SK-N-SH treated with all-trans-retinoic acid at 6 μM for 48 hours (cell line): ENCODE data around the gene SCN2B.

Experiments used
- ATAC-seq: fragments of 200-7000 bp; cut with Tn5 transposase; 3 replicates; pipeline ENCODE4 v1.9.1; 2020; ENCODE audit warnings: mild to moderate bottlenecking, moderate library complexity
- ARNTL ChIP-seq: fragments of 450-650 bp; formaldehyde crosslinking; IDR thresholded peaks from 2 replicates; pipeline ENCODE4 v1.5.0; 2020; ENCODE audit warnings: low read depth, mild to moderate bottlenecking, moderate library complexity, borderline replicate concordance
- BACH2 ChIP-seq: fragments of 250-450 bp; sonication (Bioruptor Pico); IDR thresholded peaks from 2 replicates; pipeline ENCODE4 v1.9.0; 2021; ENCODE audit warnings: mild to moderate bottlenecking, borderline replicate concordance
- CREB5 ChIP-seq: fragments of 250-450 bp; sonication (Bioruptor Pico); IDR thresholded peaks from 2 replicates; pipeline ENCODE4 v1.5.1; 2020; ENCODE audit warnings: low read depth, mild to moderate bottlenecking, moderate library complexity
- CSRNP3 ChIP-seq: fragments of 250-450 bp; sonication (Bioruptor Pico); IDR thresholded peaks from 2 replicates; pipeline ENCODE4 v1.5.1; 2021; ENCODE audit warnings: mild to moderate bottlenecking, moderate library complexity
- ESRRG ChIP-seq: fragments of 250-450 bp; sonication (Bioruptor Pico); IDR thresholded peaks from 2 replicates; pipeline ENCODE4 v1.6.1; 2021; ENCODE audit warnings: mild to moderate bottlenecking
- GLIS3 ChIP-seq: fragments of 250-450 bp; sonication (Bioruptor Pico); IDR thresholded peaks from 2 replicates; pipeline ENCODE4 v1.5.0; 2020; ENCODE audit warnings: mild to moderate bottlenecking, moderate library complexity
- ISL1 ChIP-seq: fragments of 250-450 bp; sonication (Bioruptor Pico); IDR thresholded peaks from 2 replicates; pipeline ENCODE4 v2.1.2; 2022; ENCODE audit warnings: mild to moderate bottlenecking, moderate library complexity
- OSR1 ChIP-seq: fragments of 250-450 bp; sonication (Bioruptor Pico); IDR thresholded peaks from 2 replicates; pipeline ENCODE4 v1.8.0; 2022; ENCODE audit warnings: moderate library complexity, mild to moderate bottlenecking, inconsistent platforms
- PPARA ChIP-seq: fragments of 250-450 bp; sonication (Bioruptor Pico); IDR thresholded peaks from 2 replicates; pipeline ENCODE4 v1.5.0; 2020; ENCODE audit warnings: mild to moderate bottlenecking, borderline replicate concordance
- RARB ChIP-seq: fragments of 250-450 bp; sonication (Bioruptor Pico); IDR thresholded peaks from 2 replicates; pipeline ENCODE4 v1.8.0; 2021; ENCODE audit warnings: mild to moderate bottlenecking, moderate library complexity
- SNAI2 ChIP-seq: fragments of 250-450 bp; sonication (Bioruptor Pico); IDR thresholded peaks from 2 replicates; pipeline ENCODE4 v1.5.0; 2020; ENCODE audit warnings: mild to moderate bottlenecking, moderate library complexity
- TCF4 ChIP-seq: fragments of 250-450 bp; sonication (Bioruptor Pico); IDR thresholded peaks from 2 replicates; pipeline ENCODE4 v1.8.0; 2021; ENCODE audit warnings: mild to moderate bottlenecking, moderate library complexity, borderline replicate concordance
- ZC3H10 ChIP-seq: fragments of 250-450 bp; sonication (Bioruptor Pico); IDR thresholded peaks from 2 replicates; pipeline ENCODE4 v1.5.1; 2021; ENCODE audit warnings: mild to moderate bottlenecking, moderate library complexity
- ZFP3 ChIP-seq: fragments of 250-450 bp; sonication (Bioruptor Pico); IDR thresholded peaks from 2 replicates; pipeline ENCODE4 v1.5.0; 2020; ENCODE audit warnings: mild to moderate bottlenecking, moderate library complexity
- ZFP30 ChIP-seq: fragments of 450-650 bp; formaldehyde crosslinking; IDR thresholded peaks from 2 replicates; pipeline ENCODE4 v1.5.0; 2022; ENCODE audit warnings: mild to moderate bottlenecking, moderate library complexity
- ZNF565 ChIP-seq: fragments of 450-650 bp; formaldehyde crosslinking; conservative IDR thresholded peaks from 2 replicates; pipeline ENCODE4 v1.5.0; 2020; ENCODE audit warnings: low read depth, mild to moderate bottlenecking, moderate library complexity
- ZNF8 ChIP-seq: fragments of 450-650 bp; formaldehyde crosslinking; IDR thresholded peaks from 2 replicates; pipeline ENCODE4 v1.5.0; 2020; ENCODE audit warnings: mild to moderate bottlenecking, moderate library complexity
- TF ChIP-seq, protein P1 (sequence below): fragments of 250-450 bp; sonication (Bioruptor Pico); IDR thresholded peaks from 2 replicates; pipeline ENCODE4 v1.5.0; 2020; ENCODE audit warnings: mild to moderate bottlenecking, moderate library complexity
- TF ChIP-seq, protein P2 (sequence below): fragments of 250-450 bp; sonication (Bioruptor Pico); IDR thresholded peaks from 2 replicates; pipeline ENCODE4 v1.8.0; 2020; ENCODE audit warnings: mild to moderate bottlenecking, moderate library complexity, borderline replicate concordance
- TF ChIP-seq, protein P3 (sequence below): fragments of 250-450 bp; sonication (Bioruptor Pico); IDR thresholded peaks from 2 replicates; pipeline ENCODE4 v1.8.0; 2021; ENCODE audit warnings: low read depth, mild to moderate bottlenecking, moderate library complexity, borderline replicate concordance

Gene SCN2B

DNA sequence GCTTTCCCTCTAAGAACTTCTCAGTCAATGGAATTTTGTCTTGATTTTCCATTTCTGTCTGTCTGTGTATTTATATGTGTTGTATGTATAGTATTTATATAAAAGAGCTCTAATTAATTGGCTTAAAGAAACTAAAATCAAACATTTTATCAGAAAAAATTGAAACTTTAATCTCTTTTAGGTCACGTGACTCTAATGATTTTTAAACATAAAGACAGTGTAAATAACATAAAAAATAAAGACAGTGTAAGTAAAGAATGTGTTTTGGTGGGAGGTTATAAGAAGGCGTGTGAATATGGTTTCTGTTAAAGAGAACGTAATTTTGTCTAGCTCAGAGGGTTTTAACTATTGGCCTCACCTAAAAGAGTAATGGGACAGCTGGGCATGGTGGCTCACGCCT, 46.0 kb upstream of the SCN2B start:
- TF ChIP-seq RARB (CRISPR knock-in tag) (no peak), GLIS3 (CRISPR knock-in tag) (no peak), ZFP30 (CRISPR knock-in tag) (no peak), CSRNP3 (CRISPR knock-in tag) (no peak), ZFP3 (CRISPR knock-in tag) (no peak), ZC3H10 (CRISPR knock-in tag) (no peak), SNAI2 (no peak), ESRRG (CRISPR knock-in tag) (no peak), PPARA (CRISPR knock-in tag) (no peak), ZNF8 (CRISPR knock-in tag) (no peak), ISL1 (no peak), CREB5 (no peak), TCF4 (CRISPR knock-in tag) (no peak), BACH2 (no peak)
- TF ChIP-seq, protein P1, sequence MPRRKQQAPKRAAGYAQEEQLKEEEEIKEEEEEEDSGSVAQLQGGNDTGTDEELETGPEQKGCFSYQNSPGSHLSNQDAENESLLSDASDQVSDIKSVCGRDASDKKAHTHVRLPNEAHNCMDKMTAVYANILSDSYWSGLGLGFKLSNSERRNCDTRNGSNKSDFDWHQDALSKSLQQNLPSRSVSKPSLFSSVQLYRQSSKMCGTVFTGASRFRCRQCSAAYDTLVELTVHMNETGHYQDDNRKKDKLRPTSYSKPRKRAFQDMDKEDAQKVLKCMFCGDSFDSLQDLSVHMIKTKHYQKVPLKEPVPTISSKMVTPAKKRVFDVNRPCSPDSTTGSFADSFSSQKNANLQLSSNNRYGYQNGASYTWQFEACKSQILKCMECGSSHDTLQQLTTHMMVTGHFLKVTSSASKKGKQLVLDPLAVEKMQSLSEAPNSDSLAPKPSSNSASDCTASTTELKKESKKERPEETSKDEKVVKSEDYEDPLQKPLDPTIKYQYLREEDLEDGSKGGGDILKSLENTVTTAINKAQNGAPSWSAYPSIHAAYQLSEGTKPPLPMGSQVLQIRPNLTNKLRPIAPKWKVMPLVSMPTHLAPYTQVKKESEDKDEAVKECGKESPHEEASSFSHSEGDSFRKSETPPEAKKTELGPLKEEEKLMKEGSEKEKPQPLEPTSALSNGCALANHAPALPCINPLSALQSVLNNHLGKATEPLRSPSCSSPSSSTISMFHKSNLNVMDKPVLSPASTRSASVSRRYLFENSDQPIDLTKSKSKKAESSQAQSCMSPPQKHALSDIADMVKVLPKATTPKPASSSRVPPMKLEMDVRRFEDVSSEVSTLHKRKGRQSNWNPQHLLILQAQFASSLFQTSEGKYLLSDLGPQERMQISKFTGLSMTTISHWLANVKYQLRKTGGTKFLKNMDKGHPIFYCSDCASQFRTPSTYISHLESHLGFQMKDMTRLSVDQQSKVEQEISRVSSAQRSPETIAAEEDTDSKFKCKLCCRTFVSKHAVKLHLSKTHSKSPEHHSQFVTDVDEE (CRISPR knock-in tag): no peak
- TF ChIP-seq, protein P2, sequence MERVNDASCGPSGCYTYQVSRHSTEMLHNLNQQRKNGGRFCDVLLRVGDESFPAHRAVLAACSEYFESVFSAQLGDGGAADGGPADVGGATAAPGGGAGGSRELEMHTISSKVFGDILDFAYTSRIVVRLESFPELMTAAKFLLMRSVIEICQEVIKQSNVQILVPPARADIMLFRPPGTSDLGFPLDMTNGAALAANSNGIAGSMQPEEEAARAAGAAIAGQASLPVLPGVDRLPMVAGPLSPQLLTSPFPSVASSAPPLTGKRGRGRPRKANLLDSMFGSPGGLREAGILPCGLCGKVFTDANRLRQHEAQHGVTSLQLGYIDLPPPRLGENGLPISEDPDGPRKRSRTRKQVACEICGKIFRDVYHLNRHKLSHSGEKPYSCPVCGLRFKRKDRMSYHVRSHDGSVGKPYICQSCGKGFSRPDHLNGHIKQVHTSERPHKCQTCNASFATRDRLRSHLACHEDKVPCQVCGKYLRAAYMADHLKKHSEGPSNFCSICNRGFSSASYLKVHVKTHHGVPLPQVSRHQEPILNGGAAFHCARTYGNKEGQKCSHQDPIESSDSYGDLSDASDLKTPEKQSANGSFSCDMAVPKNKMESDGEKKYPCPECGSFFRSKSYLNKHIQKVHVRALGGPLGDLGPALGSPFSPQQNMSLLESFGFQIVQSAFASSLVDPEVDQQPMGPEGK: no peak
- no peak for ATAC-seq

GRCh38 chr11:118221419-118221818, 45.0 kb upstream of the SCN2B start:
- TF ChIP-seq ZFP30 (CRISPR knock-in tag) (no peak), ISL1 (no peak)
- TF ChIP-seq, protein P3, sequence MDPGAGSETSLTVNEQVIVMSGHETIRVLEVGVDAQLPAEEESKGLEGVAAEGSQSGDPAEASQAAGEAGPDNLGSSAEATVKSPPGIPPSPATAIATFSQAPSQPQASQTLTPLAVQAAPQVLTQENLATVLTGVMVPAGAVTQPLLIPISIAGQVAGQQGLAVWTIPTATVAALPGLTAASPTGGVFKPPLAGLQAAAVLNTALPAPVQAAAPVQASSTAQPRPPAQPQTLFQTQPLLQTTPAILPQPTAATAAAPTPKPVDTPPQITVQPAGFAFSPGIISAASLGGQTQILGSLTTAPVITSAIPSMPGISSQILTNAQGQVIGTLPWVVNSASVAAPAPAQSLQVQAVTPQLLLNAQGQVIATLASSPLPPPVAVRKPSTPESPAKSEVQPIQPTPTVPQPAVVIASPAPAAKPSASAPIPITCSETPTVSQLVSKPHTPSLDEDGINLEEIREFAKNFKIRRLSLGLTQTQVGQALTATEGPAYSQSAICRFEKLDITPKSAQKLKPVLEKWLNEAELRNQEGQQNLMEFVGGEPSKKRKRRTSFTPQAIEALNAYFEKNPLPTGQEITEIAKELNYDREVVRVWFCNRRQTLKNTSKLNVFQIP: no peak
- TF ChIP-seq, protein P1 (CRISPR knock-in tag): no peak
- ATAC-seq: no peak

- no peak for ATAC-seq
- TF ChIP-seq, protein P2: no peak
- TF ChIP-seq OSR1 (CRISPR knock-in tag) (no peak), ZNF565 (CRISPR knock-in tag) (no peak), ISL1 (no peak), ZNF8 (CRISPR knock-in tag) (no peak), ARNTL (CRISPR knock-in tag) (no peak), SNAI2 (no peak), PPARA (CRISPR knock-in tag) (no peak), ZC3H10 (CRISPR knock-in tag) (no peak), TCF4 (CRISPR knock-in tag) (no peak), BACH2 (no peak)
- TF ChIP-seq, protein P1 (CRISPR knock-in tag): no peak
These were observed 43.3 kb upstream of the SCN2B start for GRCh38 chr11:118219732-118220131.
